B cell (primary cell): ENCODE data around the gene CRTAP. TPM values are rescaled to one million over a fixed set of nuclear protein-coding genes. Genes with fewer than 3 reads are reported as not detected.

Experiments
- ATAC-seq: fragments of 200-7000 bp; cut with Tn5 transposase; one replicate; pipeline ENCODE4 v1.10.0; 2021; ENCODE audit warnings: low read depth, mild to moderate bottlenecking, moderate number of reproducible peaks, moderate library complexity
- CTCF ChIA-PET: fragments of 350-600 bp; sonication (Branson Sonifier 250); formaldehyde crosslinking; loops from one replicate; lab custom pipeline; 2021; ENCODE audit warnings: antibody characterized with exemption, inconsistent platforms; lab: Charles Lee
- POLR2A ChIA-PET: fragments of 350-600 bp; sonication (Branson Sonifier 250); formaldehyde crosslinking; loops from one replicate; lab custom pipeline; 2021; ENCODE audit warnings: antibody characterized with exemption; lab: Charles Lee
- DNase-seq: peaks from one replicate; pipeline ENCODE4 v3.0.0; 2013
- H2AFZ ChIP-seq: 2 replicates; pipeline ENCODE4 v1.6.1; 2012; ENCODE audit warnings: mild to moderate bottlenecking, low read depth, low read length; ENCODE audit not compliant: insufficient read depth, poor library complexity, severe bottlenecking
- H3K27ac ChIP-seq, 2 donors: 1 replicate in 1 of 2; 2 replicates in 1 of 2; pipeline ENCODE4 v1.5.1; 2012 to 2013; ENCODE audit warnings: low read length in 2 of 2, mild to moderate bottlenecking in 2 of 2, moderate library complexity in 1 of 2
- H3K27me3 ChIP-seq, 4 experiments: fragments of 200-600 bp in 1 of 4; sonication (generic) in 1 of 4; replicated peaks in 1 of 4; 1 replicate in 2 of 4; 2 replicates in 2 of 4; pipeline versions ENCODE4 v1.6.1 to v1.7.0; 2013 to 2016; ENCODE audit warnings: low read length in 3 of 4, mild to moderate bottlenecking in 2 of 4, mixed read lengths in 1 of 4, moderate library complexity in 1 of 4; ENCODE audit not compliant: insufficient read depth in 4 of 4, control insufficient read depth in 3 of 4; ENCODE audit errors: control extremely low read depth in 1 of 4
- H3K36me3 ChIP-seq, 2 experiments: replicated peaks in 1 of 2; 1 replicate in 1 of 2; 2 replicates in 1 of 2; pipeline versions ENCODE4 v1.6.1 to v1.7.1; 2013; ENCODE audit warnings: low read length in 1 of 2; ENCODE audit not compliant: insufficient read depth in 2 of 2, control insufficient read depth in 1 of 2; ENCODE audit errors: control extremely low read depth in 1 of 2, extremely low read depth in 1 of 2
- H3K4me1 ChIP-seq, 2 donors: fragments of 200-600 bp in 1 of 2; sonication (generic) in 1 of 2; 1 replicate in 1 of 2; 2 replicates in 1 of 2; pipeline versions ENCODE4 v1.5.1 to v1.6.1; 2013 to 2017; ENCODE audit warnings: low read length in 2 of 2; ENCODE audit not compliant: control insufficient read depth in 2 of 2, insufficient read depth in 2 of 2
- H3K4me2 ChIP-seq: replicated peaks from 2 replicates; pipeline ENCODE3; 2012; ENCODE audit warnings: mild to moderate bottlenecking, low read depth, low read length; ENCODE audit not compliant: poor library complexity, severe bottlenecking
- H3K4me3 ChIP-seq, 5 experiments: fragments of 200-600 bp in 1 of 5; sonication (generic) in 1 of 5; 1 replicate in 3 of 5; 2 replicates in 2 of 5; pipeline versions ENCODE4 v1.5.1 to v1.7.0; 2011 to 2016; ENCODE audit warnings: low read length in 4 of 5, mild to moderate bottlenecking in 4 of 5, low read depth in 2 of 5, control low read depth in 1 of 5, moderate library complexity in 1 of 5; ENCODE audit not compliant: insufficient read depth in 1 of 5; ENCODE audit errors: control extremely low read depth in 1 of 5, extremely low read depth in 1 of 5
- H3K79me2 ChIP-seq: fragments of 200-600 bp; sonication (generic); one replicate; pipeline ENCODE4 v1.6.0; 2016; ENCODE audit warnings: low read length; ENCODE audit not compliant: control insufficient read depth, insufficient read depth
- H3K9ac ChIP-seq: fragments of 200-600 bp; sonication (generic); 2 replicates; pipeline ENCODE4 v1.6.1; 2017; ENCODE audit warnings: mild to moderate bottlenecking, low read length, moderate library complexity
- H3K9me3 ChIP-seq, 3 donors: one replicate each; pipeline versions ENCODE4 v1.6.1 to v1.7.1; 2013; ENCODE audit warnings: low read length in 2 of 3; ENCODE audit not compliant: control insufficient read depth in 2 of 3, insufficient read depth in 1 of 3; ENCODE audit errors: control extremely low read depth in 1 of 3
- H4K20me1 ChIP-seq: 2 replicates; pipeline ENCODE4 v1.6.0; 2012; ENCODE audit warnings: mild to moderate bottlenecking, low read length; ENCODE audit not compliant: insufficient read depth, control insufficient read depth, poor library complexity, severe bottlenecking
- H3K27ac Mint-ChIP-seq: one replicate; pipeline ENCODE4 v1.8.0; 2021; ENCODE audit warnings: mixed read lengths
- H3K27me3 Mint-ChIP-seq: one replicate; pipeline ENCODE4 v1.8.0; 2021; ENCODE audit warnings: mixed read lengths
- H3K4me1 Mint-ChIP-seq: one replicate; pipeline ENCODE4 v1.8.0; 2021; ENCODE audit warnings: mixed read lengths
- H3K4me3 Mint-ChIP-seq: one replicate; pipeline ENCODE4 v1.8.0; 2021; ENCODE audit warnings: mixed read lengths
- H3K9me3 Mint-ChIP-seq: one replicate; pipeline ENCODE4 v1.8.0; 2022; ENCODE audit warnings: mixed read lengths; ENCODE audit not compliant: insufficient read depth
- CTCF ChIP-seq: fragments of 200-600 bp; IDR thresholded peaks from one replicate; pipeline ENCODE4 v1.8.0; 2022; ENCODE audit warnings: antibody characterized with exemption, mild to moderate bottlenecking
- EZH2 ChIP-seq: IDR thresholded peaks from 2 replicates; pipeline ENCODE4 v1.6.1; 2012; ENCODE audit warnings: borderline replicate concordance, low read depth, mild to moderate bottlenecking, moderate library complexity, low read length; ENCODE audit not compliant: insufficient read depth, poor library complexity, severe bottlenecking
- WGBS: methylation state at CpG from one replicate; pipeline ENCODE4 v1.1.5; 2013; ENCODE audit warnings: missing lambda C conversion rate; ENCODE audit not compliant: insufficient coverage; 5-methylcytosine and 5-hydroxymethylcytosine counted together
- intact Hi-C: fragments of 100-400 bp; cut with micrococcal nuclease; formaldehyde crosslinking; loops from one replicate; pipeline ENCODE4 v1.10.0; 2022
- polyA plus RNA-seq: library from polyadenylated mRNA; depleted of rRNA; stranded (reverse); fragments of >200 nt; gene quantifications from 2 replicates; pipeline ENCODE4 v1.2.3, GENCODE V29; 2012
- total RNA-seq, 2 donors: library from RNA; stranded (reverse); fragments of 120-200 nt in 1 of 2; gene quantifications; 1 replicate in 1 of 2; 2 replicates in 1 of 2; pipeline versions ENCODE4 v1.2.3 to v1.2.4, GENCODE V29; 2013 to 2022

Gene CRTAP
- total and polyA plus RNA-seq, 2 donors (not counting 1 experiment from before 2014, with no cell fraction given): 20.3 to 55.0 TPM

- ChIA-PET CTCF (interaction anchor here (1.1 to 3.2 kb wide), 4 partner anchors 15 to 226 kb away, joined by 3 to 7 read pairs (median 4); no protein-coding TSS in a partner anchor), POLR2A (no interaction called here)
- Histone ChIP-seq H2AFZ (no peak overlapping the region), H3K9me3 (no peaks in the 10 kb centered on the region), H3K36me3 (peaks cover 1 to 18% of the 10 kb centered on the region in 2 experiments), H3K27ac (no peak overlapping the region), H3K4me3 (no peak overlapping the region), H3K79me2 (no peaks in the 10 kb centered on the region), H3K27me3 (no peaks in the 10 kb centered on the region), H4K20me1 (no peaks in the 10 kb centered on the region), H3K4me2 (no peak overlapping the region), H3K9ac (no peak overlapping the region), H3K4me1 (peaks cover 5 to 6% of the 10 kb centered on the region in 2 donors)
- Mint-ChIP-seq H3K9me3 (no peaks in the 10 kb centered on the region), H3K4me3 (no peak overlapping the region), H3K27me3 (no peaks in the 10 kb centered on the region), H3K27ac (peak overlapping the region; percentile 13), H3K4me1 (peaks cover 4% of the 10 kb centered on the region)
- WGBS: 86% methylated on average over 1 of the region's 8 CpGs
- DNase-seq (no peak), ATAC-seq (no peak)
- TF ChIP-seq CTCF (no peak), EZH2 (no peak)
- intact Hi-C loops: no loop called here
These were observed 33.1 kb downstream of the CRTAP start for GRCh38 chr3:33146791-33147445.

- CTCF ChIA-PET: interaction anchor here (1.9 to 3.2 kb wide), 2 partner anchors 18 to 223 kb away, joined by 4 to 7 read pairs; no protein-coding TSS in a partner anchor
- ATAC-seq: no peak
These were observed 35.5 kb downstream of the CRTAP start for GRCh38 chr3:33149342-33149741.

More at GRCh38 chr3:33149342-33149741, 35.5 kb downstream of the CRTAP start:
- peaks cover 2% of the 10 kb centered on the region for H3K27me3 Mint-ChIP-seq
- H3K4me1 ChIP-seq: peaks cover 5 to 6% of the 10 kb centered on the region in 2 donors
- no peaks in the 10 kb centered on the region for H3K9me3 Mint-ChIP-seq
- H2AFZ ChIP-seq: no peak overlapping the region
- TF ChIP-seq EZH2: no peak
- no peak for TF ChIP-seq CTCF
- H3K79me2 ChIP-seq: no peaks in the 10 kb centered on the region
- no peaks in the 10 kb centered on the region for H3K9me3 ChIP-seq
- H3K4me3 Mint-ChIP-seq: no peak overlapping the region
- H3K36me3 ChIP-seq: peaks cover 0 to 4% of the 10 kb centered on the region in 2 experiments
- POLR2A ChIA-PET: no interaction called here
- no peak overlapping the region for H3K9ac ChIP-seq
- no peak overlapping the region for H3K27ac ChIP-seq
- no peak overlapping the region for H3K4me2 ChIP-seq
- H3K27ac Mint-ChIP-seq: no peak overlapping the region
- intact Hi-C loops: no loop called here
- H4K20me1 ChIP-seq: no peaks in the 10 kb centered on the region
- no peak for DNase-seq
- H3K27me3 ChIP-seq: peaks cover 0 to 2% (median 0%) of the 10 kb centered on the region in 4 experiments
- peaks cover 4% of the 10 kb centered on the region for H3K4me1 Mint-ChIP-seq
- no peak overlapping the region for H3K4me3 ChIP-seq
- WGBS: 20% methylated on average over 1 of the region's 6 CpGs
